Measurements from ENCODE around the gene SSU72.
"Not testable (repeated sequence)": the region's sequence is repeated elsewhere in the genome, so short reads cannot be mapped to it uniquely, and the experiment has no call there.

DNA sequence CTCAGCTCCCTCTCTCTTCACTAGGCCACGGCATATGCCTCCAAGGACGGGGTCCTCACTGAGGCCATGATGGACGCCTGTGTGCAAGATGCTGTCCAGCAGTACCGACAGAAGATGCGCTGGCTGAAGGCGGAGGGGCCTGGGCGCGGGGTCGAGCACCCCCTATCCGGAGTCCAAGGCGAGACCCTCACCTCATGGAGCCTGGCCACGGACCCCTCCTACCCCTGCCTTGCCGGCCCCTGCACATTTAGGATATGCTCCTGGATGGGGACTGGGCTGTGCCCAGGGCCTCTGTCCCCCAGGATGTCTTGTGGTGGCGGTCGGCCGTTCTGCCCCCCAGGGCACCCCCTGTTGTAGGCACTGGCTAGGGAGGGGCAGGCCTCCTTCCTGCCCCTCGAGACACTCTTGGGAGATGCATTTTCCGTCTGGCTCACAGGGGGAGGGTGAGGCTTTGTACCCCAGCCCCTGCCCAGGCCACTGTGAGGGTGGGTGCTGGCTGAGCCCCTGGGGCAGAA, 79.1 kb downstream of the SSU72 start:
- TF ChIP-seq, protein P1, sequence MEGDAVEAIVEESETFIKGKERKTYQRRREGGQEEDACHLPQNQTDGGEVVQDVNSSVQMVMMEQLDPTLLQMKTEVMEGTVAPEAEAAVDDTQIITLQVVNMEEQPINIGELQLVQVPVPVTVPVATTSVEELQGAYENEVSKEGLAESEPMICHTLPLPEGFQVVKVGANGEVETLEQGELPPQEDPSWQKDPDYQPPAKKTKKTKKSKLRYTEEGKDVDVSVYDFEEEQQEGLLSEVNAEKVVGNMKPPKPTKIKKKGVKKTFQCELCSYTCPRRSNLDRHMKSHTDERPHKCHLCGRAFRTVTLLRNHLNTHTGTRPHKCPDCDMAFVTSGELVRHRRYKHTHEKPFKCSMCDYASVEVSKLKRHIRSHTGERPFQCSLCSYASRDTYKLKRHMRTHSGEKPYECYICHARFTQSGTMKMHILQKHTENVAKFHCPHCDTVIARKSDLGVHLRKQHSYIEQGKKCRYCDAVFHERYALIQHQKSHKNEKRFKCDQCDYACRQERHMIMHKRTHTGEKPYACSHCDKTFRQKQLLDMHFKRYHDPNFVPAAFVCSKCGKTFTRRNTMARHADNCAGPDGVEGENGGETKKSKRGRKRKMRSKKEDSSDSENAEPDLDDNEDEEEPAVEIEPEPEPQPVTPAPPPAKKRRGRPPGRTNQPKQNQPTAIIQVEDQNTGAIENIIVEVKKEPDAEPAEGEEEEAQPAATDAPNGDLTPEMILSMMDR (IDR thresholded peaks at IDR 0.05), result not testable (repeated sequence)
- not testable (repeated sequence) for TF ChIP-seq POLR2AphosphoS5 (IDR thresholded peaks at IDR 0.05; ENCODE audit: low read depth, low read length); SIN3A (IDR thresholded peaks at IDR 0.05; ENCODE audit: borderline replicate concordance, insufficient read depth, low read depth, low read length); TCF7L2 (IDR thresholded peaks at IDR 0.05; ENCODE audit: low read depth, low read length)
- TF ChIP-seq, protein P2, sequence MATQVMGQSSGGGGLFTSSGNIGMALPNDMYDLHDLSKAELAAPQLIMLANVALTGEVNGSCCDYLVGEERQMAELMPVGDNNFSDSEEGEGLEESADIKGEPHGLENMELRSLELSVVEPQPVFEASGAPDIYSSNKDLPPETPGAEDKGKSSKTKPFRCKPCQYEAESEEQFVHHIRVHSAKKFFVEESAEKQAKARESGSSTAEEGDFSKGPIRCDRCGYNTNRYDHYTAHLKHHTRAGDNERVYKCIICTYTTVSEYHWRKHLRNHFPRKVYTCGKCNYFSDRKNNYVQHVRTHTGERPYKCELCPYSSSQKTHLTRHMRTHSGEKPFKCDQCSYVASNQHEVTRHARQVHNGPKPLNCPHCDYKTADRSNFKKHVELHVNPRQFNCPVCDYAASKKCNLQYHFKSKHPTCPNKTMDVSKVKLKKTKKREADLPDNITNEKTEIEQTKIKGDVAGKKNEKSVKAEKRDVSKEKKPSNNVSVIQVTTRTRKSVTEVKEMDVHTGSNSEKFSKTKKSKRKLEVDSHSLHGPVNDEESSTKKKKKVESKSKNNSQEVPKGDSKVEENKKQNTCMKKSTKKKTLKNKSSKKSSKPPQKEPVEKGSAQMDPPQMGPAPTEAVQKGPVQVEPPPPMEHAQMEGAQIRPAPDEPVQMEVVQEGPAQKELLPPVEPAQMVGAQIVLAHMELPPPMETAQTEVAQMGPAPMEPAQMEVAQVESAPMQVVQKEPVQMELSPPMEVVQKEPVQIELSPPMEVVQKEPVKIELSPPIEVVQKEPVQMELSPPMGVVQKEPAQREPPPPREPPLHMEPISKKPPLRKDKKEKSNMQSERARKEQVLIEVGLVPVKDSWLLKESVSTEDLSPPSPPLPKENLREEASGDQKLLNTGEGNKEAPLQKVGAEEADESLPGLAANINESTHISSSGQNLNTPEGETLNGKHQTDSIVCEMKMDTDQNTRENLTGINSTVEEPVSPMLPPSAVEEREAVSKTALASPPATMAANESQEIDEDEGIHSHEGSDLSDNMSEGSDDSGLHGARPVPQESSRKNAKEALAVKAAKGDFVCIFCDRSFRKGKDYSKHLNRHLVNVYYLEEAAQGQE (IDR thresholded peaks at IDR 0.05; ENCODE audit: insufficient read depth in 1 of 2, low read depth in 2 of 2, low read length in 1 of 2), result not testable (repeated sequence)

Data from Panc1 (cell line).